ENCODE measurements around the gene MICU1.

GRCh38 chr10:72385724-72386123 lies 240.2 kb downstream of the MICU1 start:
- TF ChIP-seq ZNF274 (IDR thresholded peaks at IDR 0.05; ENCODE audit: low read depth, low read length) (no peak), SUZ12 (IDR thresholded peaks at IDR 0.05; ENCODE audit: extremely low read depth, insufficient read depth, insufficient read length) (no peak)

All from NT2/D1 (cell line).